Activated CD8-positive, alpha-beta memory T cell treated with anti-CD3 and anti-CD28 coated beads for 1 hour (primary cell): ENCODE measurements around the gene MTHFSD.

Source experiments
- DNase-seq, 2 donors: peaks; one replicate each; pipeline ENCODE4 v3.0.0-alpha.2; 2020; ENCODE audit warnings: low read depth in 1 of 2; ENCODE audit errors: extremely low read depth in 1 of 2

The MTHFSD gene

GRCh38 chr16:86505185-86505898, 49.7 kb downstream of the MTHFSD start:
- no peak for DNase-seq

GRCh38 chr16:86504315-86505184, 50.5 kb downstream of the MTHFSD start:
- no peak for DNase-seq

DNA sequence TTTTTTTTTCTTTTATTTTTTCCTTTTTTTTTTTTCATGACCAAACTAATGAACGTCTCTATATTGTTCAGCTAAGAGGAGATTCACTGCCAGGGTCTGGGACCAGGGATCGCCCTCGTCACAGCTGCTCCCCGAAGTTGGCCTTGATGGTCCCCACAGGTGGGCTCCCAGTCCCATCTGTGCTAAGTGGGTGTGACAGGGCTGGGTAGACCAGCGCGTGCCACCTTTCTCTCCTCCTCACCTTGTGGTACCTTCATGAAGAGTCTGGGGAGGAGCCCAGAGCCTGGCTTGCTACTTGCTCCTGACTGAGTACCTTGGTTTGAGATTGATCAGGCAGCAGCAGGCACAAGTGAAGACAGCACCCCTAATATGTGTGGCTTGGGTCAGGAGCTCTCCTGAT, 51.2 kb downstream of the MTHFSD start:
- DNase-seq = no peak

DNA sequence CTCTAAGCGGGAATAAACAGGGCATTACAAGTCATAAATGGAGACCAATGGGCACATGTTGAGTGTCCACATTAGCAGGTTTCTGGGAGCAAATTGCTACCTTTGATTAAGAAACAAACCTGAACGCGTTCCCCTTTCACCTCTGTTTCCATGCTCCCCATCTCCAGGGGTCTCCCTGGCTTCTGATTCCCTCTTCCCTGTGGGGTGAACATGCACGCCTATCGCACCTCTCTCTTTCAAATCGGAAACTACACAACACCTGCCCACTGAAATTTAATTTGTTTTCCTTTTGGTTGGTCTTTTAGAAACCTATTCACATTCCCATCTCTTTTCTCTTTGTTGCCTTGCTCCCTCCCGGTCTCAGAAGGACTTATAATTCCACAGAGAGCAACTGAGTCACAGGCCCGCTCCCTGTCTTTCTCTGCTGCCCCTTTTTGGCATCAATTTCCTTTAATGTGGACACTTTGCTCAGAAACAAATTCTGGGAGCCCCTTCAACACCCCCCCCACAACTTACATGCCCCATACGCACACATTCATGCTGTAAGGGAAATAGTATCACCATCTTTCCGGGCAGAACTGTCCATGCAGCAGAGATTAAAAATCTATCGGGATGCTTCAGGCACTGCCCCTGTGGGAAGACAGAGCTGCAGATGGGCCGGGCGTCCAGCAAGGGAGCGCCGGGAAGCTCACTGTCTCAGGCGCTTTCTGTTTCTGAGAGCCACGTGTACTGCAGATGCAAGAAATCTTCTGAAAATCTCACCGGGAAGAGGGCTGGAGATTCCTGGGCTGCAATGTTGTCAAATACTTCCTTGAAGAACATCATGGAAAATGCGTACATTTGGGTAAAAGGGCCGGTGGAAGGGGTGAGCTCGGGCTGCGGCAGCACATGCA, 51.9 kb downstream of the MTHFSD start:
- no peak for DNase-seq

GRCh38 chr16:86501989-86502855, 52.8 kb downstream of the MTHFSD start:
- no peak for DNase-seq

DNA sequence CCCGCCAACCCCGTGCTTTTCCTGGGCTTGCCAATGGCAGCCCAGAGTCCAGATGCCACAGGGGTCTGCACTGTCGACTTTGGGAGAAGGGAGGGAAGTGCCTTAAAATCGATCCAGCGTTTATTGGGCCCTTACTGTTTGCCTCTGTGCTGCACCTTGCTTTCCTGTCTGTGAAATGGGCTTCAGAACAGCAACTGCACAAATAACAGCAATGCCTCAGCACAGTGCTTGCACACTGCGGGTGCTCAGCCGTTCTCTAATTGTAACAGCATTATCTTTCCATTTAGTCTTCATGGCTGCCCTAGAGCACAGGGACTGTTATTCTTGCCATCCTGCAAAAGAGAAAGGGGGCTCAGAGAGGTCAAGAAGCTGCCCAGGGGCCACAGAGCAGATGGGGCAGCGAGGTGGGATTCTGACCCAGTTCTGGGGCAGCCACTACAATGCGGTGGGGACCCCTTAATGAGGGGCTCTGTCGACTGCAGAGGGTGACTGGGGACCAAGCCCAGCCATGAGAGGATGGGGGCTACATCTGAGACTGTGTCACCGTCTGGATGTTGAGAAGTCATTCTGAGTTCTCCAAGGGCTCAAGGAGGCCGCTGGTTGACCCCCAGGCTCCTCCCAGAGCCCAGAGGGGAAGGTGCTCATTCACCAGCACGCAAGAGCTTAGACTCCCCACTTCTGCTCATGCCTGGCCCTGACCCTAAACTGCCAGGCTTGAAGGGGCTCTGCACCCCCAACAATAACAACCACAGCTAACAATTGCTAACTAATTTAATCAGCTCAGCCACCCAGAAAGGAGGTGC, 54.1 kb downstream of the MTHFSD start:
- DNase-seq = no peak

GRCh38 chr16:86499889-86500707, 54.9 kb downstream of the MTHFSD start:
- no peak for DNase-seq

- no peak for DNase-seq
Measured at GRCh38 chr16:86499440-86499786, 55.6 kb downstream of the MTHFSD start.

- DNase-seq = no peak
Measured at GRCh38 chr16:86498671-86499439, 56.2 kb downstream of the MTHFSD start.

GRCh38 chr16:86498155-86498670, 56.8 kb downstream of the MTHFSD start:
- no peak for DNase-seq

- no peak for DNase-seq
Measured at GRCh38 chr16:86497551-86498021, 57.4 kb downstream of the MTHFSD start.

DNA sequence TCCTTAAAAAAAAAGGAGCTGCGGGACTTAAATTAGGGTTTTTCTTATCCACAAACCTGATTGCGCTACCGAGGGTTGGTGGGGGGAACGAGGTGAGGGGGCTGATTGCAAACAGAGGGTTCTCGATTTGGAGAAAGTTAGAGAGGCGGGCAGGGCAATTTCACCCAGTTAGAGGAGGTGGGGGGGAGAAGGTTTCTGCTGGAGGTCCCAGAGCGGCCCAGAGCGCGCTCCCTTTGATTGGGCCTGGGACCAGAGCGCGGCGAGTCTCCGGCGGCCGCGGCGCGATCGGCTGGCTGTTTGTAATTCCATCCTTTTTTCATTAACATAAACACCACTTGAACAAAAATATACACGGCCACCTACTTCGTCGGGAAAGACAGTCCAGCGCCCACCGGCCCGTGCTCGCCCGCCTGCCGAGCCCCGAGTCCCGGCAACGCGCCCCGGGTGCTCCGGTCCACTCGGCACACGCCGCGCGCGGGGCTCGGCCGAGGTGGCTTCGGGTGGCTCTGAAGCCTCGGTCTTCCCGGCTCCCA, 58.0 kb downstream of the MTHFSD start:
- no peak for DNase-seq

GRCh38 chr16:86496262-86496928, 58.6 kb downstream of the MTHFSD start:
- DNase-seq = no peak

GRCh38 chr16:86495756-86496261, 59.2 kb downstream of the MTHFSD start:
- DNase-seq = no peak

DNA sequence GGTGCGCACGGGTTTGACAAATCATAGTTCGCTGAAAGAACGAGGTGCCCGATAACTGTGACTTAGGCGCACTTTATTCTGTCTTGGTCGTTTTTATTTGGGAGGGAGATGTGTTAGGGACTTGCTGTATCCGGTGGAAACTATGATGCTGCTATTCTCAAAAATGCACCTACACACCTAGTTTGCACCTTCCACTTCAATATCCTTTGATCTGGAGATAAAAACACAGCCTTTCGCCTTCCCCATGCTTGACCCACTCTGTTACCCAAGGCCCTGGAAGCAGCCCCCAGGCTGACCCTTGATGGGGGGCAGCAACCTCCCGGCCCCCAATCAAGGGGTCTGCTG, 59.7 kb downstream of the MTHFSD start:
- no peak for DNase-seq

GRCh38 chr16:86494565-86495356, 60.3 kb downstream of the MTHFSD start:
- DNase-seq = no peak
